HL-60 (cell line): ENCODE measurements around the gene RAP1B.

Experiments
- CTCF ChIP-seq: IDR thresholded peaks from one replicate; pipeline ENCODE4 v1.5.1; 2011; ENCODE audit warnings: low read length, control low read depth, inconsistent platforms; ENCODE audit not compliant: insufficient read depth
- GABPA ChIP-seq: IDR thresholded peaks from 2 replicates; pipeline ENCODE4 v1.6.1; 2012; ENCODE audit warnings: low read depth
- POLR2AphosphoS5 ChIP-seq: IDR thresholded peaks from 2 replicates; pipeline ENCODE4 v1.6.1; 2012; ENCODE audit warnings: low read depth
- REST ChIP-seq: IDR thresholded peaks from 2 replicates; pipeline ENCODE4 v1.6.1; 2012; ENCODE audit warnings: low read depth; ENCODE audit not compliant: insufficient replicate concordance

GRCh38 chr12:68624933-68625332 lies 14.2 kb downstream of the RAP1B start:
- TF ChIP-seq POLR2AphosphoS5 = no peak
- TF ChIP-seq CTCF = no peak
- TF ChIP-seq GABPA = no peak
- no peak for TF ChIP-seq REST
